ENCODE results near the gene LAMTOR4.

- no peak for TF ChIP-seq POLR2A (IDR thresholded peaks at IDR 0.05)
- TF ChIP-seq, protein P1, sequence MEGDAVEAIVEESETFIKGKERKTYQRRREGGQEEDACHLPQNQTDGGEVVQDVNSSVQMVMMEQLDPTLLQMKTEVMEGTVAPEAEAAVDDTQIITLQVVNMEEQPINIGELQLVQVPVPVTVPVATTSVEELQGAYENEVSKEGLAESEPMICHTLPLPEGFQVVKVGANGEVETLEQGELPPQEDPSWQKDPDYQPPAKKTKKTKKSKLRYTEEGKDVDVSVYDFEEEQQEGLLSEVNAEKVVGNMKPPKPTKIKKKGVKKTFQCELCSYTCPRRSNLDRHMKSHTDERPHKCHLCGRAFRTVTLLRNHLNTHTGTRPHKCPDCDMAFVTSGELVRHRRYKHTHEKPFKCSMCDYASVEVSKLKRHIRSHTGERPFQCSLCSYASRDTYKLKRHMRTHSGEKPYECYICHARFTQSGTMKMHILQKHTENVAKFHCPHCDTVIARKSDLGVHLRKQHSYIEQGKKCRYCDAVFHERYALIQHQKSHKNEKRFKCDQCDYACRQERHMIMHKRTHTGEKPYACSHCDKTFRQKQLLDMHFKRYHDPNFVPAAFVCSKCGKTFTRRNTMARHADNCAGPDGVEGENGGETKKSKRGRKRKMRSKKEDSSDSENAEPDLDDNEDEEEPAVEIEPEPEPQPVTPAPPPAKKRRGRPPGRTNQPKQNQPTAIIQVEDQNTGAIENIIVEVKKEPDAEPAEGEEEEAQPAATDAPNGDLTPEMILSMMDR (IDR thresholded peaks at IDR 0.05 in 4 of 5, conservative IDR thresholded peaks at IDR 0.05 in 1 of 5) = peak; percentile 62 to 89 (median 81)
These were observed 17.9 kb upstream of the LAMTOR4 start for GRCh38 chr7:100130608-100131453.
